Measurements from ENCODE around the gene STARD3NL. TPM values are rescaled to one million over a fixed set of nuclear protein-coding genes. Genes with fewer than 3 reads are reported as not detected.
"Not testable (repeated sequence)": the region's sequence is repeated elsewhere in the genome, so short reads cannot be mapped to it uniquely, and the experiment has no call there.

STARD3NL gene
- total RNA-seq, 1 donor from 2014 or later, result 24.3 TPM

DNA sequence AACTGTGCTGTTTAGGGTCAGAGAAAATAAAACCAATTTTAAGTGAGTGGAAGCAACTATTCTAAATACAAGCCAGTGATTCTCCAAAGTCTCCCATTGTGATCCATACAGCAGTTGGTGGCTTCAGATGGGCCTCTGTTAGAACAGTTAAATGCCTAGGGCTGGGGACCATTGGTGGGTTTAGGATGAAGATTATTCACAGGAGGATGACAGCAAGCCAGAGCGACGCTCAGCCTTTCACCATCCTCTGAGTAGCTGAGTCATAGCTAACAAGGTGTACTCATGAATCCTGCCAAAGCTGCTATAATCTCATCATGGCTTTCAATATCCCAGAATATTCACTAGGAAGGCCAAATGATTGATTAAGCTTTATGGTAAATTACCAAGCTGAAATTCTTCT is 39.6 kb downstream of the STARD3NL start:
- intact Hi-C loops (cut with micrococcal nuclease), result loop anchor here (5.0 to 10.0 kb wide), 2 partner anchors 35 to 687 kb away; partner anchors contain the start of gene VPS41

DNA sequence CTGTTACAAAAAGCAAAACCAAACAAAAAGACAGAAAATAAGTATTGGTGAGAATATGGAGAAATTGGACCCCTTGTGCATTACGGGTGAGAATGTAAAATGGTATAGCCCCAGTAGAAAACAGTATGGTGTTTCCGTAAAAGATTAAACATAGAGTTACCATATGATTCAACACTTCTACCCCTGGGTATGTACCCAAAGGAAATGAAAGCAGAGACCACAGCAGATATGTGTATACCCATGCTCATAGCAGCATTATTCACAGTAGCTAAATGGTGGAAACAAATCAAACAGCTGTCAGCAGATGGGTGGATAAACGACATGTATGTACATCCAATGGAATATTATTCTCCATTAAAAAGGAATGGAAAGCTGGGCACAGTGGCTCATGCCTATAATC is 42.4 kb downstream of the STARD3NL start:
- intact Hi-C loops (cut with micrococcal nuclease), result loop anchor here (5.0 to 10.0 kb wide), 2 partner anchors 303 to 534 kb away; partner anchors contain the start of gene SFRP4

DNA sequence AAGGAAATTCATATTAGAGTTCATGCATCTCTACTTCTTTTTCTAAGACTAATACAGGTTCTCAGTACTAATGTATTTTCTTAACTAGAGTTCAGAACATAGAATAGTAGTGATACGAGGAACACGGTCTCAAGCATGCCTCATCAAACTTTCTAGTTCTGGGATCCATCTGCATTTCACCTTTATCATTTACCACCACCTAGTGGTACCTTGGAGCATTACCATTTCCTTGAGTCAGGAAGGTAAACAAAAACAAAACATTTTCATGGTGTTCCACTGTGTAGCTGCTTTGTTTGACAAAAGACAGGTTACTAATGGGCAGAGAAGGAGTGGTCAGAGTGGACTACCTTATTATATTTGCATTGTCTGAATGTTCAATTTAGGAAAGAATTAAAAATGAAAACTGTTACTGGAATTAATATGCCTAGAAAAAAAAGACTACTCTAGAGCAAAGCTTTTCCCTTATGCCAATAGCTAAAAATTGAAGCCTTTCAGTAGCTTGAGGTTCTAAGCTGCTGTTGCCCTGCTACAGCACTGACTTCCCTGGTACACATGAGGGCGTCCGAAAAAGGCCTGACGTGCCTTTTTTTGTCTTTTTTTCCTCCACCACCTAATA is 44.5 kb downstream of the STARD3NL start:
- intact Hi-C loops (cut with micrococcal nuclease), result loop anchor here (1.0 to 10.0 kb wide), 8 partner anchors 7 to 532 kb away; partner anchors contain the start of genes SFRP4 and STARD3NL

DNA sequence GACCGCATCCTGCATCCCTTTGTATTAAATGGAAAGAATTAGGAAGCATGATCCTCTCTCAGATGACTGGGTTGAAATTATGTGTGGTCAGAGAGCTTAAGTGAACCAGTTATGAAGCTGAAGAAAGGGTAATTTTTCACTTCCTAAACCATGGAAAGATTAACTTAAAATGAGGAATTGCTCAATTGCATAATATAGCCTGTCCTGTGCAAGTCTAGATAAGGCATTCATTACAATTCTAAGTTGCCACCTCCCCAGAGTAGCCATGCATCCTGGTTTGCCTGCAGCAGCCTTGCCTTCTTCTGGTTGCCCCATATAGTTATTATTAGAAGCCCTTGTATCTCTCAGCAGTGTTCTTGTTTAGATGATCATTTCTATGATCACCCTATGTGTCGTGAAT is 45.3 kb downstream of the STARD3NL start:
- intact Hi-C loops (cut with micrococcal nuclease), result loop anchor here (1.0 to 10.0 kb wide), 5 partner anchors 8 to 531 kb away; partner anchors contain the start of genes SFRP4 and STARD3NL

DNA sequence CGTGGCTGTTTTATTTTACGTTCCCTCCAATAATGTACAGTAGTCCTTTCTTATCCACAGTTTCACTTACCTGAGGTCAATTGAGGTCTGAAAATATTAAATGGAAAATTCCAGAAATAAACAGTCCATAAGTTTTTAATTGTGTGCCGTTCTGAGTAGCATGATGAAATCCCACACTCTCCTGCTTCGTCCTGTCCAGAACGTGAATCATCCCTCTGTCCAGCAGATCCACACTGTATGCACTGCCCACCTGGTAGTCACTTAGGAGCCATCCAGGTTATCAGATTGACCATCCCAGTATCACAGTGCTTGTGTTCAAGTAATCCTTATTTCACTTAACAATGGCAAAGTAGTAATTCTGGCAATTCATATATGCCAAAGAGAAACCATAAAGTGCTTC is 46.3 kb downstream of the STARD3NL start:
- intact Hi-C loops (cut with micrococcal nuclease), result loop anchor here (5.0 to 10.0 kb wide), 2 partner anchors 307 to 530 kb away; partner anchors contain the start of gene SFRP4

DNA sequence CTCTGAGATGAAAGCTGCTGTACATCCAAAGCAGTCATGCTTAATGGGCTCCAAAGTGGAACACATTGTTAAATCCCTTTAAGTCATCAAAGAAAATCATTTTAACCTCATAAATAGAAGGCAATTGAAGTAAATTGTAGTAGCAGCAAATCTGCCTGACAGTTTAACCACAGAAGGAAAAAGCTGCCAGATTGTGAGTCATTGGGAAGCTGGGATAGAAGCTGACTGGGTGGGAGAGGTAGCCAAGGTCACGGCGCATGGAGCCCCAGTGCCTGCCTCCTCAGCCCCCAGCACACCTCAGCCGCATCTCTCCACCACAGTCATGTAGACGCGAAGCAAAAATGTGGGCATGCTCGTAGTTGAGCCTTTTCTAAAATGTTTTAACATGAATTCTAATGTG is 51.3 kb downstream of the STARD3NL start:
- intact Hi-C loops (cut with micrococcal nuclease), result loop anchor here (10.0 kb wide), 1 partner anchor 525 kb away; no protein-coding TSS in a partner anchor

DNA sequence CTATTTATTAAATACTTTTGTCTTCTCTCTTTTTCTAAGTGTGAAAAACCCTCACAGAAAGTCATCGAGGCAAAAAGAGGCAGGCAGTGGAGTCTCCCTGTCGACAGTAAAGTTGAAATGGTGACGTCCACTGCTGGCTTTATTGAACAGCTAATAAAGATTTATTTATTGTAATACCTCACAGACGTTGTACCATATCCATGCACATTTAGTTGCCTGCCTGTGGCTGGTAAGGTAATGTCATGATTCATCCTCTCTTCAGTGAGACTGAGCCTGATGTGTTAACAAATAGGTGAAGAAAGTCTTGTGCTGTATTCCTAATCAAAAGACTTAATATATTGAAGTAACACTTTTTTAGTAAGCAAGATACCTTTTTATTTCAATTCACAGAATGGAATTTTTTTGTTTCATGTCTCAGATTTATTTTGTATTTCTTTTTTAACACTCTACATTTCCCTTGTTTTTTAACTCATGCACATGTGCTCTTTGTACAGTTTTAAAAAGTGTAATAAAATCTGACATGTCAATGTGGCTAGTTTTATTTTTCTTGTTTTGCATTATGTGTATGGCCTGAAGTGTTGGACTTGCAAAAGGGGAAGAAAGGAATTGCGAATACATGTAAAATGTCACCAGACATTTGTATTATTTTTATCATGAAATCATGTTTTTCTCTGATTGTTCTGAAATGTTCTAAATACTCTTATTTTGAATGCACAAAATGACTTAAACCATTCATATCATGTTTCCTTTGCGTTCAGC is 52.0 kb downstream of the STARD3NL start:
- intact Hi-C loops (cut with micrococcal nuclease), result loop anchor here (5.0 to 10.0 kb wide), 2 partner anchors 107 to 525 kb away; no protein-coding TSS in a partner anchor

DNA sequence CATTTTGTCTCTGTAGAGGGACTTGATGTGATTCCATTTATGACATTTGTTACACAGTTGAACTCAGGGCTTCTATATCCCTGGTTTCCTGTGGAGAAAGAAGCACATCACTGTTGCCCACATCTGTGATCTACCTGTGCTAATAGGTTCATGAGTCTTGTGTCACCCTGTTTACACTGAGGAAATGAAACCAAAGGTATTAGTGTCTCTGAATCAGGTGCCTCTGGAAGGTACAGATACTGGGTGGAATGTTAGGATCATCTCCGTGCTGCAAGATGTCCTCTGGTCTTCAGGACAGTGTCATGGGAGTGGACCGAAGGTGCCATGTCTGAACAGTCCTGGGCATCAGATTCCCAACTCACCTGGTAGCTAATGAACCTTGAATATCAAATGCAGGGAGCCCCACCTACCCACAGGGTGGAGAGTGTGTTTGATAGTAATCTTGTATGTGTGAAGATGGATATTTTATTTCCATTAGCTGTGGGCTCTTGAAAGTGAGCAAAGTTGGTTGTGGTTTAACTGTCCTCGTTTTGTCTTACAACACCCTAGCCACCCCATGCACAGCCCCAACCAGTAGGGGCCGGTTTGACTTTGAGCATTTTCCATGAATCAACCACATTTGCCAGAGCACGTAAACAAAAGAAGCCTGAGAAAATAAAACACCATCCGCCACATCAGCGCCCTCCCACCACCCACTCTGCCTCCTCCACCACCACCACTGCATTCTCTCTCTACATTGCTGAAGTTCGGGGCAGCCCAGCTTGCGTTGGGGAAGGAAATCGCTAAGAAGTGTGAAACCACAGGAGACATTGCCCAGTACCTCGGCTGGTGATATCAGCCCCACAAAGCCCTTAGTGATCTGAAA is 54.7 kb downstream of the STARD3NL start:
- intact Hi-C loops (cut with micrococcal nuclease), result loop anchor here (1.0 to 5.0 kb wide), 5 partner anchors 10 to 105 kb away; partner anchors contain the start of gene STARD3NL

DNA sequence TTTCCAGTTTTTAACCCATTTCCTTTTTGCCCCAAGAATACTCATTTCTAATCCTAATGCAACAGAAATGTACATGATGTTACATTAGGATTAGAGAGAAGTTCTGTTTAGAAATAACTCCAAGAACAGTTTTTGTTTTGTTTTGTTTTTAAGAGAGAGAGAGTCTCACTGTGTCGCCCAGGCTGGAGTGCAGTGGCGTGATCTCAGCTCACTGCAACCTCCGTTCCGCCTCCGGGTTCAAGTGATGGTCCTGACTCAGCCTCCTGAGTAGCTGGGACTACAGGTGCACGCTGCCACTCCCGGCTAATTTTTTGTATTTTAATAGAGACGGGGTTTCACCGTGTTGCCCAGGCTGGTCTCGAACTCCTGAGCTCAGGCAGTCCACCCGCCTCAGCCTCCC is 56.7 kb downstream of the STARD3NL start:
- intact Hi-C loops (cut with micrococcal nuclease), result loop anchor here (5.0 kb wide), 1 partner anchor 103 kb away; no protein-coding TSS in a partner anchor

DNA sequence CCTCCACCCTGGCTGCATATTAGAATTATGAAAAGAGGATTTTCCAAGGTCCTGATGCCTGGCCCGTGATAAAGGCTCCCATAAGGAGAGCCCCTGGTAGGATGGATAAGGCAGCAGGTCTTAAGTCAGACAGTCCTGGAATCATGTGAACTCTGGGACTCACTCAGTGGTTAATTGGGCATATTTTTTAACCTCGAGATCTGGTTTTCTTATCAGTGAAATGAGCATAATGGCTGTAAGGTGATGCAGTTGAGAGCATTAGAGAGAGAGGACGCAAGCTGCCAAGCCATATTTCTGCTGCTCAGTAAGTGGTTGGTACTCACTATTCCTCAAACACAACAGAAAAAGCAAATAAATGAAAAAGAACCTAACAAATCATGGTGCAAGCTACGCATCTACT is 57.6 kb downstream of the STARD3NL start:
- intact Hi-C loops (cut with micrococcal nuclease), result no loop called here

DNA sequence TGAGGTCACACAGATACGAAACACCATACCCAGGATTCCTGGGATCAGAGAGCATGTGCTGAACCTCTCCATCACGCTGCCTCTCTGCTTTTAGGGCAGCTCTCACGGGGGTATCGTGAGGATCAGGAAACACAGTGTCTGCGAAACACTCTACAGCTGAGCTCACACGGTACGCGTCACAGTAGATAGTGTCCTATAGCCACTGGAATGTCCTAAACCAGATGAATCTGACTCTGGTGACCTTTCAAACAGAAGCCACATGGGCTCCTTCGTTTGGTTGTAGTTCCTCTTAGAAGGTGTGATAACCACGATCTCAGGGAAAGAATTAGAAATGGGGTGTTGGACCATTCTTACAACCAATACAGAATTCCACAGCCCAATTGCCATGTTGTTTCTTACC is 61.1 kb downstream of the STARD3NL start:
- intact Hi-C loops (cut with micrococcal nuclease), result not testable (repeated sequence)

DNA sequence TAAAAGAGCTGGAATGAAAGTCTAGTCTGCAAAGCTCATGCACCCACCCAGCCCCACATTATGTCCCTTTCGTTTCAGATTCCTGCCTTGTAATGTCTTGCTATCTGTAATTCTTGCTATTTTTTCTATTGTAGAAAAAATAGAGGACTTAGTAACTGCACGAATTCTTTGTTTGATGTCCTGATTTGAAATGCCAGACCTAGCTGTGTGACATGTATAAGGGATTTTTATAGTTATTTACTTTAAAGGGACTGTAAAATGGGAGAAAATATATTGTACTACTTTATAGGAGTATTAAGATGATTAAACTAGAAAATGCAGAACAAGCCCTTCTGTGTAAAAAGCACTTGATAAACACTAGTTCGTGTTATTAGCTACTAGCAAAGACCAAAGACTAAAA is 63.0 kb downstream of the STARD3NL start:
- intact Hi-C loops (cut with micrococcal nuclease), result no loop called here

DNA sequence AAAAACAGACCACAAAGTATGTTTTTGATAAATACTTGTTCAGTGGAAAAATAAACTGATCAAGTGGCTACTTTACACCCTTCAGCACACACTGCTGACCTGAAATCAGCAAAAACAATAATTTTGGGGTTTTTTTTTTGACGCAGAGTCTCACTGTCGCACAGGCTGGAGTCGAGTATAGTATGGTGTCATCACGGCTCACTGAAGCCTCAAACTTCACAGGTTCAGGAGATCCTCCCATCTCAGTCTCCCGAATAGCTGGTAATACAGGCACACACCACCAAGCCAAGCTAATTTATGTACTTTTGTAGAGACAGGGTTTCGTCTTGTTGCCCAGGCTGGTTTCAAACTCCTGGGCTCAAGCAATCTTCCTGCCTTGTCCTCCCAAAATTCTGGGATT is 64.8 kb downstream of the STARD3NL start:
- intact Hi-C loops (cut with micrococcal nuclease), result no loop called here

DNA sequence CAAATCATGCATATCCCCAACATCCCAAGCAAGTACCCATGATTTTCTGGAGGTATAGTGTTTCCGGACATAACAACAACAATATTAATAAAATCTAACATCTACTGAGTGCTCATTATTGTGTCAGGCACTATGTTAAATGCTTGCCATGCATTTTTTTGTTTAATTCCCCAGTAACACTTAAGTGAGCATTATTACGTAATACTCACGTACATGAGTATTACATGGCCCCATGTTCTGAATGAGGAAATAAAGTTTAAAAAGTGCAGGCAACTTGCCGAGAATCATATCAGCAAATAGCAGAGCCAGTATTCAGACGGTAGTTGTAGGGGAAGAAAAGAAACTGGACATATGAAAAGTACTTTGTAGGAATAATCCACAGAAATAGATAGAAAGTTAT is 65.3 kb downstream of the STARD3NL start:
- intact Hi-C loops (cut with micrococcal nuclease), result not testable (repeated sequence)

DNA sequence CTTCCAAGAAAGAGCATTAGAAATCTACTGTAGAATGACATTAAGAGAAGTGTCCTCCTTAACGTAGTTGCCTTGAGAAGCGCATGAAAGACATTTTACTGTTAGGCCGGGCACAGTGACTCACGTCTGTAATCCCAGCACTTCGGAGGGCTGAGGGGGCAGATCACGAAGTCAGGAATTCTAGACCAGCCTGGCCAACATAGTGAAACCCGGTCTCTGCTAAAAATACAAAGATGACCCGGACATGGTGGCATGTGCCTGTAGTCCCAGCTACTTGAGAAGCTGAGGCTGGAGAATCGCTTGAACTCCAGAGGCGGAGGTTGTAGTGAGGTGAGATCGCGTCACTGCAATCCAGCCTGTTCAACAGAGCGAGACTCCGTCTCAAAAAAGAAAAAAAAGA is 66.5 kb downstream of the STARD3NL start:
- intact Hi-C loops (cut with micrococcal nuclease), result no loop called here

DNA sequence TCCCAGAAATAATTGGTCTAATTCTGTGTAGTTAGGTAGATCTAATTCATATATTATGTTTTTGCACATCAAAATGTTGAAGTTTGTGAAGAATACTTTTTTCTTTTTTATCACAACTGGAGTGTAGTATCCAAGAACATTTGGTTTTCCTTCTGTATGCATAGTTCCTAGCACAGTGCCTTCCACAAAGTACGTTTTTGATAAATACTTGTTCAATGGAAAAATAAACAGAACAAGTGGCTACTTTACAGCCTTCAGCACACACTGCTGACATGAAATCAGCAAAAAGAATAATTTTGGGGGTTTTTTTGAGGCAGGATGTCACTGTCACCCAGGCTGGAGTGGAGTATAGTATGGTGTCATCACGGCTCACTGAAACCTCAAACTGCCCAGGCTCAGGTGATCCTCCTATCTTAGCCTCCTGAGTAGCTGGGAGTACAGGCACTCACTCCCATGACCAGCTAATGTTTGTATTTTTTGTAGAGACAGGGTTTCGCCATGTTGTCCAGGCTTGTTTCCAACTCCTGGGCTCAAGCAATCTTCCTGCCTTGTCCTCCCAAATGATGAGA is 67.4 kb downstream of the STARD3NL start:
- intact Hi-C loops (cut with micrococcal nuclease), result no loop called here

DNA sequence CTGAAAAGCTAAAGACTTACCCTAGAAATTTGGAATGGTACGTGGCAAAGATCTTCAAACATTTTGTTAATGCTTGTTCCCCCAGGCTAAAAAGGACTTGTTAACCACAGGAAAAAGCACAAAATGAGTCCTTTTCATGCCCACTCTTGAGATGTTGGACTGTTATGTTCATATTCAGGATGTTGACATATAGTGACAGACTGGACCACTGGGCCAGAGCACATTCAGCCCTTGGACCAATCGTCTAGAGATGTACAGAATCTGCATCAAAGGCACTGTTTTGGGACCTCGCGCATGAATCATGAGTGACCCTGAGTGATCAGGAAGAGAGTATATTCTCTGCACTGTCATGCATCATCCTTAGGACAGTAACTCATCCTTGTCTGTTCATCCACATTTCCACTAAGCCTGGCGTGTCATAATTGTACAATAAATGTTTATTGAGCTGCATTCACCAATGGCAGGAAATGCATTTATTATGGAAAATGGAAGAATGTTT is 70.1 kb downstream of the STARD3NL start:
- intact Hi-C loops (cut with micrococcal nuclease), result no loop called here

DNA sequence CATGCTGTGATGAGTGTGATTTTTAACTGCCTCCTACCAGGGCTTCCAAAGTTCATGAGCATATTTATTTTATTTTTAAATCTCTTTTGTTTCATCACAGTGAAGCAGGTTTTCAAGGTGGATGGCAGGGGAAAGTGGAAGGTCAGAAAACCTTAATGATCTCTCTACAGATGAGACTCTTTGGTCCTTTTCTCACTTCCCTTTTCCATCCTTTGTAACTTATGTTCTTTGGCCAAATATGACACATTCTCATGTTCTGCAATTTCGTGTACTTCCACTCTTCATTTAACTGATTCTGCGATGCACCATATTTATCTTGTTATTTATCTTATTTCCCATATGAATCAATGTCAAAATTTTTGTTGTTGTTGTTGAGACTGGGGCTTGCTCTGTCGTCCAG is 71.8 kb downstream of the STARD3NL start:
- intact Hi-C loops (cut with micrococcal nuclease), result loop anchor here (5.0 kb wide), 1 partner anchor 33 kb away; no protein-coding TSS in a partner anchor

DNA sequence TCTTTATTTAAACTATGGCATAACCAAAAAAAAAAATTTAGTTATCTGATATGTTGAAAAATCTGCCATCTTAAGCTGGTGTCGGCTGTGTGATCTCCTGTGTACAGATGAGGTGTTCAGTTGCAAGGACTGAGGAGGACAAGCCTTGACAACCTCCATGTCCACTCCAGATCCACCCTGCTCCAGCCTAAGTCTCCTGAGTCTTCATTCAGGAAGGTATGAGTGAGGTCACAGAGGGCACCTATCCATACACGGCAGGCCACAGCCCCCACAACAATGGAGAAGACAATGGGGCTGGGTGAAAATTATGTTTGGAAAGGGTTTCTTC is 79.3 kb downstream of the STARD3NL start:
- intact Hi-C loops (cut with micrococcal nuclease), result no loop called here

DNA sequence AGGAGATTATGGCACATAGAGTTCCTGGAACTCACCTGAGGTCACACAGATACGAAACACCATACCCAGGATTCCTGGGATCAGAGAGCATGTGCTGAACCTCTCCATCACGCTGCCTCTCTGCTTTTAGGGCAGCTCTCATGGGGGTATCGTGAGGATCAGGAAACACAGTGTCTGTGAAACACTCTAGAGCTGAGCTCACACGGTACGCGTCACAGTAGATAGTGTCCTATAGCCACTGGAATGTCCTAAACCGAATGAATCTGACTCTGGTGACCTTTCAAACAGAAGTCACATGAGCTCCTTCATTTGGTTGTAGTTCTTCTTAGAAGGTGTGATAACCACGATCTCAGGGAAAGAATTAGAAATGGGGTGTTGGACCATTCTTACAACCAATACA is 81.1 kb downstream of the STARD3NL start:
- intact Hi-C loops (cut with micrococcal nuclease), result not testable (repeated sequence)

DNA sequence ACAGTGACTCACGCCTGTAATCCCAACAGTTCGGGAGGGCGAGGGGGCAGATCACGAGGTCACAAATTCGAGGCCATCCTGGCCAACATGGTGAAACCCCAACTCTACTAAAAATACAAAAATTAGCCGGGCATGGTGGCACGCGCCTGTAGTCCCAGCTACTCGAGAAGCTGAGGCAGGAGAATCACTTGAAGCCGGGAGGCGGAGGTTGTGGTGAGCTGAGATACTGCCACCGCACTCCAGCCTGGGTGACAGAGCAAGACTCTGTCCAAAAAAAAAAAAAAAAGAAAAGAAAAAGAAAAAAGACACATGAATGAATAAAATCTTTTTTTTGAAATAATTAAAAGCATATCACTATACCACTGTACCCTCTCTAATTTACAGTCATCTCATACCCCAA is 83.6 kb downstream of the STARD3NL start:
- intact Hi-C loops (cut with micrococcal nuclease), result not testable (repeated sequence)
